Loucy (cell line): ENCODE measurements around the gene TSPAN3.

Experiments
- H2AFZ ChIP-seq: fragments of 200-600 bp; sonication (generic); 2 replicates; pipeline ENCODE4 v1.6.0; 2016; ENCODE audit warnings: antibody characterized with exemption, mild to moderate bottlenecking, low read length, moderate library complexity
- H3F3A ChIP-seq: fragments of 200-600 bp; 2 replicates; pipeline ENCODE4 v1.6.0; 2016; ENCODE audit warnings: antibody characterized with exemption, low read depth, mild to moderate bottlenecking
- H3K27me3 ChIP-seq: fragments of 200-600 bp; sonication (generic); 2 replicates; pipeline ENCODE4 v1.6.1; 2014; ENCODE audit warnings: low read length, mild to moderate bottlenecking; ENCODE audit not compliant: insufficient read depth, poor library complexity, severe bottlenecking
- H3K36me3 ChIP-seq: fragments of 200-600 bp; sonication (generic); 2 replicates; pipeline ENCODE4 v1.6.1; 2016; ENCODE audit warnings: low read length; ENCODE audit not compliant: insufficient read depth
- H3K4me1 ChIP-seq: fragments of 200-600 bp; sonication (generic); 2 replicates; pipeline ENCODE4 v1.5.1; 2014; ENCODE audit warnings: low read length, mild to moderate bottlenecking; ENCODE audit not compliant: insufficient read depth, poor library complexity, severe bottlenecking
- H3K4me2 ChIP-seq: fragments of 200-600 bp; sonication (generic); 2 replicates; pipeline ENCODE4 v1.6.0; 2014; ENCODE audit warnings: antibody characterized with exemption, low read length, low read depth, mild to moderate bottlenecking; ENCODE audit not compliant: poor library complexity, severe bottlenecking
- H3K4me3 ChIP-seq: fragments of 200-600 bp; sonication (generic); 2 replicates; pipeline ENCODE4 v1.5.1; 2014; ENCODE audit warnings: low read length, mild to moderate bottlenecking, mixed read lengths; ENCODE audit not compliant: poor library complexity, severe bottlenecking
- H3K79me2 ChIP-seq: fragments of 200-600 bp; sonication (generic); 2 replicates; pipeline ENCODE4 v1.6.1; 2014; ENCODE audit warnings: low read length; ENCODE audit not compliant: insufficient read depth
- H3K9ac ChIP-seq: fragments of 200-600 bp; sonication (generic); 2 replicates; pipeline ENCODE4 v1.6.0; 2014; ENCODE audit warnings: mild to moderate bottlenecking, low read depth, low read length, moderate library complexity; ENCODE audit not compliant: poor library complexity, severe bottlenecking
- H3K9me2 ChIP-seq: fragments of 200-600 bp; sonication (generic); replicated peaks from 2 replicates; pipeline ENCODE4 v1.6.1; 2016; ENCODE audit warnings: low read depth, low read length, mixed read lengths
- H3K9me3 ChIP-seq: fragments of 200-600 bp; sonication (generic); 2 replicates; pipeline ENCODE4 v1.6.1; 2014; ENCODE audit warnings: mild to moderate bottlenecking, antibody characterized with exemption, low read length, low read depth; ENCODE audit not compliant: insufficient read depth
- H4K20me1 ChIP-seq: fragments of 200-600 bp; sonication (generic); 2 replicates; pipeline ENCODE4 v1.6.0; 2014; ENCODE audit warnings: antibody characterized with exemption, low read length, mild to moderate bottlenecking; ENCODE audit not compliant: insufficient read depth, poor library complexity, severe bottlenecking
- CTCF ChIP-seq: fragments of 200-600 bp; sonication (generic); conservative IDR thresholded peaks from 2 replicates; pipeline ENCODE4 v1.5.1; 2014; ENCODE audit warnings: mild to moderate bottlenecking, antibody characterized with exemption, low read length
- EZH2phosphoT487 ChIP-seq: fragments of 200-600 bp; IDR thresholded peaks from 2 replicates; pipeline ENCODE4 v1.6.1; 2018; ENCODE audit warnings: antibody characterized with exemption, mild to moderate bottlenecking, moderate library complexity, borderline replicate concordance

Gene TSPAN3

GRCh38 chr15:77063249-77063648 lies 7.7 kb downstream of the TSPAN3 start:
- Histone ChIP-seq H3K36me3 (no peaks in the 10 kb centered on the region), H3K4me1 (peaks cover 41% of the 10 kb centered on the region), H3K9ac (no peak overlapping the region), H3K27me3 (no peaks in the 10 kb centered on the region), H3K9me3 (no peaks in the 10 kb centered on the region), H3K79me2 (peaks cover 84% of the 10 kb centered on the region), H3F3A (no peaks in the 10 kb centered on the region), H4K20me1 (peaks cover 58% of the 10 kb centered on the region), H3K9me2 (no peaks in the 10 kb centered on the region), H3K4me2 (no peak overlapping the region), H3K4me3 (no peak overlapping the region), H2AFZ (no peak overlapping the region)
- TF ChIP-seq CTCF (no peak), EZH2phosphoT487 (no peak)

GRCh38 chr15:77060546-77060945 lies 10.4 kb downstream of the TSPAN3 start:
- Histone ChIP-seq H3K4me1 (peaks cover 25% of the 10 kb centered on the region), H2AFZ (no peak overlapping the region), H3K9ac (no peak overlapping the region), H3K4me3 (no peak overlapping the region), H3K36me3 (peaks cover under 1% of the 10 kb centered on the region; the same call in 1 of the 2 replicates), H3K27me3 (no peaks in the 10 kb centered on the region), H4K20me1 (peaks cover 36% of the 10 kb centered on the region), H3F3A (no peaks in the 10 kb centered on the region), H3K79me2 (peaks cover 57% of the 10 kb centered on the region), H3K4me2 (peak overlapping the region; percentile 3), H3K9me2 (no peaks in the 10 kb centered on the region), H3K9me3 (no peaks in the 10 kb centered on the region)
- TF ChIP-seq EZH2phosphoT487 (no peak), CTCF (no peak)

- Histone ChIP-seq H3K79me2 (peaks cover 50% of the 10 kb centered on the region), H3K9me2 (no peaks in the 10 kb centered on the region), H3K4me3 (no peak overlapping the region), H3F3A (no peaks in the 10 kb centered on the region), H3K4me2 (peak overlapping the region; percentile 3), H3K4me1 (peaks cover 23% of the 10 kb centered on the region), H4K20me1 (peaks cover 33% of the 10 kb centered on the region), H3K27me3 (no peaks in the 10 kb centered on the region), H3K9me3 (no peaks in the 10 kb centered on the region), H2AFZ (no peak overlapping the region), H3K36me3 (peaks cover 5% of the 10 kb centered on the region; the same call in 1 of the 2 replicates), H3K9ac (no peak overlapping the region)
- TF ChIP-seq CTCF: no peak
- no peak for TF ChIP-seq EZH2phosphoT487
These were observed 11.0 kb downstream of the TSPAN3 start for GRCh38 chr15:77059786-77060361.
